Chondrocyte (in vitro differentiated cells): ENCODE results near the gene PCDHGA5. TPM values are rescaled to one million over a fixed set of nuclear protein-coding genes. Genes with fewer than 3 reads are reported as not detected.
"Not testable (repeated sequence)": the region's sequence is repeated elsewhere in the genome, so short reads cannot be mapped to it uniquely, and the experiment has no call there.

Experiments used
- DNase-seq: peaks from one replicate; pipeline ENCODE4 v3.0.0; 2021; ENCODE audit warnings: mixed read lengths, low spot score
- H3K27ac Mint-ChIP-seq: one replicate; pipeline ENCODE4 v1.8.0; 2021; ENCODE audit warnings: mild to moderate bottlenecking, moderate library complexity, mixed read lengths; ENCODE audit not compliant: unreplicated experiment
- H3K27me3 Mint-ChIP-seq: 2 replicates; pipeline ENCODE4 v1.8.0; 2021; ENCODE audit warnings: low read depth, mixed read lengths
- H3K36me3 Mint-ChIP-seq: 2 replicates; pipeline ENCODE4 v1.8.0; 2021; ENCODE audit warnings: low read depth, mixed read lengths
- H3K4me1 Mint-ChIP-seq: 2 replicates; pipeline ENCODE4 v1.8.0; 2021; ENCODE audit warnings: low read depth, mild to moderate bottlenecking, mixed read lengths
- H3K4me3 Mint-ChIP-seq: one replicate; pipeline ENCODE4 v1.8.0; 2021; ENCODE audit warnings: mild to moderate bottlenecking, moderate library complexity, mixed read lengths; ENCODE audit not compliant: unreplicated experiment
- H3K9me3 Mint-ChIP-seq: 2 replicates; pipeline ENCODE4 v1.8.0; 2021; ENCODE audit warnings: low read depth, mixed read lengths
- CTCF ChIP-seq: fragments of 200-600 bp; sonication (generic); IDR thresholded peaks from 2 replicates; pipeline ENCODE4 v1.5.0; 2021; ENCODE audit warnings: antibody characterized with exemption, mild to moderate bottlenecking, moderate library complexity
- long read RNA-seq: library from polyadenylated mRNA; stranded (forward); transcript quantifications from one replicate; pipeline ENCODE4 v2.0.0, GENCODE V29; 2021
- total RNA-seq: library from RNA; stranded (reverse); gene quantifications from 3 replicates; pipeline ENCODE4 v1.2.1, GENCODE V29; 2021

Gene PCDHGA5
- 0.15 to 0.48 TPM (median 0.27 TPM) in 3 replicates for total RNA-seq
- long read RNA-seq = 0 reads

- Mint-ChIP-seq H3K4me1 (no peaks in the 10 kb centered on the region), H3K27ac (no peak within 1 kb of the TSS), H3K9me3 (peaks cover 67% of the 10 kb centered on the region), H3K4me3 (no peak within 1 kb of the TSS), H3K27me3 (no peaks in the 10 kb centered on the region), H3K36me3 (peaks cover 12% of the 10 kb centered on the region)
- TF ChIP-seq CTCF = no peak
- no peak for DNase-seq
Observed at GRCh38 chr5:141363952-141364660, at the start of gene PCDHGA5. TSS of gene PCDHGA5 (plus strand) at chr5:141364162. CDS start at chr5:141364331, 169 bp downstream.

GRCh38 chr5:141316963-141317362 is 47.0 kb upstream of the PCDHGA5 start:
- DNase-seq, H3K4me3 Mint-ChIP-seq, H3K27ac Mint-ChIP-seq, H3K27me3 Mint-ChIP-seq: not testable (repeated sequence)
- peaks cover 27% of the 10 kb centered on the region for H3K4me1 Mint-ChIP-seq
- peaks cover 71% of the 10 kb centered on the region for H3K9me3 Mint-ChIP-seq
- peaks cover 72% of the 10 kb centered on the region for H3K36me3 Mint-ChIP-seq

GRCh38 chr5:141319202-141319601 is 44.8 kb upstream of the PCDHGA5 start:
- Mint-ChIP-seq H3K4me3 (peak overlapping the region; percentile 98), H3K27me3 (no peaks in the 10 kb centered on the region), H3K36me3 (peaks cover 58% of the 10 kb centered on the region), H3K9me3 (peaks cover 61% of the 10 kb centered on the region), H3K4me1 (peaks cover 27% of the 10 kb centered on the region), H3K27ac (peak overlapping the region; percentile 100)
- TF ChIP-seq CTCF = no peak
- DNase-seq = no peak

GRCh38 chr5:141319699-141320098 is 44.3 kb upstream of the PCDHGA5 start:
- H3K27ac Mint-ChIP-seq = peak overlapping the region; percentile 100
- peak overlapping the region; percentile 98 for H3K4me3 Mint-ChIP-seq
- no peak for DNase-seq
- no peaks in the 10 kb centered on the region for H3K27me3 Mint-ChIP-seq
- TF ChIP-seq CTCF = no peak
- peaks cover 56% of the 10 kb centered on the region for H3K36me3 Mint-ChIP-seq
- H3K4me1 Mint-ChIP-seq = peaks cover 27% of the 10 kb centered on the region
- H3K9me3 Mint-ChIP-seq = peaks cover 57% of the 10 kb centered on the region

GRCh38 chr5:141320225-141321169 is 43.5 kb upstream of the PCDHGA5 start, which contains the start of gene TAF7:
TSS of gene TAF7 (minus strand) at chr5:141320784. CDS start at chr5:141320044, 740 bp downstream.
- peak within 1 kb of the TSS; percentile 100 for H3K27ac Mint-ChIP-seq
- H3K4me3 Mint-ChIP-seq = peak within 1 kb of the TSS; percentile 98
- peak; percentile 95 for TF ChIP-seq CTCF
- H3K9me3 Mint-ChIP-seq = peaks cover 49% of the 10 kb centered on the region
- H3K27me3 Mint-ChIP-seq = no peaks in the 10 kb centered on the region
- H3K4me1 Mint-ChIP-seq = peaks cover 25% of the 10 kb centered on the region
- H3K36me3 Mint-ChIP-seq = peaks cover 48% of the 10 kb centered on the region
- peak; percentile 97 for DNase-seq
